ENCODE data around the gene KCNIP3.

Gene KCNIP3

GRCh38 chr2:95285542-95285932 lies 11.6 kb upstream of the KCNIP3 start:
- Histone ChIP-seq H2BK12ac (ENCODE audit: low read length) (no peak overlapping the region), H4K91ac (ENCODE audit: low read depth, low read length, poor library complexity) (no peak overlapping the region), H3K9ac (ENCODE audit: low read depth, low read length, poor library complexity) (no peak overlapping the region), H3K27me3 (ENCODE audit: control insufficient read depth in 3 of 3, insufficient read depth in 3 of 3, low read depth in 1 of 3, low read length in 3 of 3) (no peaks in the 10 kb centered on the region), H2AFZ (ENCODE audit: low read length) (no peak overlapping the region), H2BK5ac (ENCODE audit: low read length) (no peak overlapping the region), H3K4me1 (ENCODE audit: control insufficient read depth in 2 of 2, insufficient read depth in 1 of 2, low read depth in 1 of 2, low read length in 2 of 2) (peaks cover 0 to 5% of the 10 kb centered on the region in 2 donors), H3K9me3 (replicated peaks in 1 of 2; ENCODE audit: control insufficient read depth in 2 of 2, insufficient read depth in 1 of 2, low read depth in 1 of 2, low read length in 2 of 2) (peaks cover 0 to 1% of the 10 kb centered on the region in 2 donors), H2BK15ac (ENCODE audit: low read length) (no peak overlapping the region), H3K18ac (ENCODE audit: low read length) (no peak overlapping the region), H3K36me3 (replicated peaks in 1 of 2; ENCODE audit: control insufficient read depth in 2 of 2, insufficient read depth in 2 of 2, low read length in 2 of 2) (no peaks in the 10 kb centered on the region), H4K8ac (ENCODE audit: low read depth, low read length) (no peak overlapping the region), H3K23ac (ENCODE audit: low read depth, low read length, poor library complexity) (peak overlapping the region; percentile 17), H2AK5ac (ENCODE audit: low read depth, low read length) (no peak overlapping the region), H3K79me1 (ENCODE audit: low read depth, low read length) (no peaks in the 10 kb centered on the region), H3K4me2 (ENCODE audit: insufficient read depth, low read length, poor library complexity, severe bottlenecking) (no peak overlapping the region), H3K4me3 (ENCODE audit: low read length in 2 of 2) (no peak overlapping the region), H3K27ac (replicated peaks; ENCODE audit: low read length) (no peak overlapping the region), H2BK120ac (ENCODE audit: low read depth, low read length) (no peak overlapping the region), H3K14ac (ENCODE audit: low read length) (no peak overlapping the region), H3K4ac (ENCODE audit: low read length) (no peak overlapping the region)
- DNase-seq (ENCODE audit: low spot score) = no peak
- no CpG with 5 or more reads among the region's 4 CpGs for WGBS, 2 donors (ENCODE audit: extremely low coverage in 2 of 2, insufficient read length in 2 of 2, insufficient replicate concordance in 1 of 2)

DNA sequence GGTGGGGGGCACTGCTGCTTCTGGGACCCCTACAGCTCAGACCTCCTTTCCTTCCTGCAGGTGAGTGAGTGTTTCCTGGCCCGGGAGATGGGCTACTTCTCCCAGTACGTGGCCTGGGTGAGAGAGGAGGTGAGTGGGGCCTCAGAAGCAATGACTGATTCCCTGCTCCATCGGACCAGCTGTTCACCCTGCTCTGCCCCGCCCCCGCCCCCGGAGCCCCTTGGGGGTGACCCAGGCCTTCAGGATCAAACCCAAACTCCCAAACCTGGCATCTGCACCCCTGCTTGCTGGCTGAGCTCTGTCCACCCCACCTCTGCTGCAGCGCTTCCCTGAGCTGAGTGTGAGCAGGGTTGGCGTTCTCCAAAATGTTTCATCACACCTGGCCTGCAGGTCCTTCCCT lies 9.8 kb upstream of the KCNIP3 start:
- Histone ChIP-seq H2AK5ac (ENCODE audit: low read depth, low read length) (no peak overlapping the region), H3K79me1 (ENCODE audit: low read depth, low read length) (no peaks in the 10 kb centered on the region), H3K23ac (ENCODE audit: low read depth, low read length, poor library complexity) (peak overlapping the region; percentile 9), H3K27ac (replicated peaks; ENCODE audit: low read length) (no peak overlapping the region), H3K4me1 (ENCODE audit: control insufficient read depth in 2 of 2, insufficient read depth in 1 of 2, low read depth in 1 of 2, low read length in 2 of 2) (peaks cover 0 to 5% of the 10 kb centered on the region in 2 donors), H2AFZ (ENCODE audit: low read length) (no peak overlapping the region), H3K4me2 (ENCODE audit: insufficient read depth, low read length, poor library complexity, severe bottlenecking) (no peak overlapping the region), H3K27me3 (ENCODE audit: control insufficient read depth in 3 of 3, insufficient read depth in 3 of 3, low read depth in 1 of 3, low read length in 3 of 3) (no peaks in the 10 kb centered on the region), H3K9ac (ENCODE audit: low read depth, low read length, poor library complexity) (no peak overlapping the region), H4K8ac (ENCODE audit: low read depth, low read length) (no peak overlapping the region), H2BK15ac (ENCODE audit: low read length) (no peak overlapping the region), H2BK12ac (ENCODE audit: low read length) (no peak overlapping the region), H3K18ac (ENCODE audit: low read length) (peak overlapping the region; percentile 53), H2BK5ac (ENCODE audit: low read length) (no peak overlapping the region), H2BK120ac (ENCODE audit: low read depth, low read length) (no peak overlapping the region), H3K4ac (ENCODE audit: low read length) (no peak overlapping the region), H3K4me3 (ENCODE audit: low read length in 2 of 2) (no peak overlapping the region), H3K36me3 (replicated peaks in 1 of 2; ENCODE audit: control insufficient read depth in 2 of 2, insufficient read depth in 2 of 2, low read length in 2 of 2) (no peaks in the 10 kb centered on the region), H3K9me3 (replicated peaks in 1 of 2; ENCODE audit: control insufficient read depth in 2 of 2, insufficient read depth in 1 of 2, low read depth in 1 of 2, low read length in 2 of 2) (peaks cover 4% of the 10 kb centered on the region in 2 donors), H3K14ac (ENCODE audit: low read length) (peak overlapping the region; percentile 40), H4K91ac (ENCODE audit: low read depth, low read length, poor library complexity) (no peak overlapping the region)
- DNase-seq (ENCODE audit: low spot score) = no peak
- WGBS, 2 donors (ENCODE audit: extremely low coverage in 2 of 2, insufficient read length in 2 of 2, insufficient replicate concordance in 1 of 2) = no CpG with 5 or more reads among the region's 8 CpGs

- H3K27ac ChIP-seq (replicated peaks; ENCODE audit: low read length) = no peak overlapping the region
- no peaks in the 10 kb centered on the region for H3K79me1 ChIP-seq (ENCODE audit: low read depth, low read length)
- H2BK120ac ChIP-seq (ENCODE audit: low read depth, low read length) = no peak overlapping the region
- H3K9ac ChIP-seq (ENCODE audit: low read depth, low read length, poor library complexity) = no peak overlapping the region
- no peak overlapping the region for H3K4me3 ChIP-seq (ENCODE audit: low read length in 2 of 2)
- H3K18ac ChIP-seq (ENCODE audit: low read length) = no peak overlapping the region
- no peaks in the 10 kb centered on the region for H3K27me3 ChIP-seq (ENCODE audit: control insufficient read depth in 3 of 3, insufficient read depth in 3 of 3, low read depth in 1 of 3, low read length in 3 of 3)
- WGBS, 2 donors (ENCODE audit: extremely low coverage in 2 of 2, insufficient read length in 2 of 2, insufficient replicate concordance in 1 of 2) = no CpG with 5 or more reads among the region's 5 CpGs
- no peak overlapping the region for H2BK5ac ChIP-seq (ENCODE audit: low read length)
- H3K4ac ChIP-seq (ENCODE audit: low read length) = no peak overlapping the region
- peaks cover 4 to 6% of the 10 kb centered on the region in 2 donors for H3K9me3 ChIP-seq (replicated peaks in 1 of 2; ENCODE audit: control insufficient read depth in 2 of 2, insufficient read depth in 1 of 2, low read depth in 1 of 2, low read length in 2 of 2)
- no peak overlapping the region for H3K14ac ChIP-seq (ENCODE audit: low read length)
- no peak overlapping the region for H4K91ac ChIP-seq (ENCODE audit: low read depth, low read length, poor library complexity)
- H2BK12ac ChIP-seq (ENCODE audit: low read length) = peak overlapping the region; percentile 7
- H3K36me3 ChIP-seq (replicated peaks in 1 of 2; ENCODE audit: control insufficient read depth in 2 of 2, insufficient read depth in 2 of 2, low read length in 2 of 2) = no peaks in the 10 kb centered on the region
- no peak overlapping the region for H4K8ac ChIP-seq (ENCODE audit: low read depth, low read length)
- H2BK15ac ChIP-seq (ENCODE audit: low read length) = no peak overlapping the region
- H3K23ac ChIP-seq (ENCODE audit: low read depth, low read length, poor library complexity) = no peak overlapping the region
- no peak overlapping the region for H2AK5ac ChIP-seq (ENCODE audit: low read depth, low read length)
- no peak overlapping the region for H3K4me2 ChIP-seq (ENCODE audit: insufficient read depth, low read length, poor library complexity, severe bottlenecking)
- no peak for DNase-seq (ENCODE audit: low spot score)
- H3K4me1 ChIP-seq (ENCODE audit: control insufficient read depth in 2 of 2, insufficient read depth in 1 of 2, low read depth in 1 of 2, low read length in 2 of 2) = peaks cover 0 to 5% of the 10 kb centered on the region in 2 donors
- no peak overlapping the region for H2AFZ ChIP-seq (ENCODE audit: low read length)
These were observed 9.3 kb upstream of the KCNIP3 start for GRCh38 chr2:95287806-95288205.

DNA sequence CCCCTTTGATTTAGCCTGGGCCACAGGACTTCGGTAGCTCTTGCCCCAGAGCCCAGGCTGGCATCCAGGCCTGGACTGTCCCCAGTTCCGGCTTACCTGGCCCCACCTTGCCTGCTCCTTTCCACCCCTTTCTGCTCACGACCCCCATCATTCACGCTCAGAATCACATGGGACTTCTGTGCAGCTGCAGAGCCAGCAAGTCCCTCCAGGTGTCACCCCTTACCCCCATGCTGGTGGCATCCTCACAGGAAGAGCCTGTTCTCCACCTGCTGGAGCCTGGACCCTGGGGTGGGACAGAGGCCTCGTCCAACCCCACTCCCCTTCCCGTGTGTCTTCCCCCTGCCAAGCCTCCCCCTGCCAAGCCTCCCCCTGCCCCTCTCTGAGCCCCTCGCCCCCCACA lies 7.9 kb upstream of the KCNIP3 start:
- no peak overlapping the region for H3K4me2 ChIP-seq (ENCODE audit: insufficient read depth, low read length, poor library complexity, severe bottlenecking)
- peak overlapping the region; percentile 2 for H2AK5ac ChIP-seq (ENCODE audit: low read depth, low read length)
- no peaks in the 10 kb centered on the region for H3K79me1 ChIP-seq (ENCODE audit: low read depth, low read length)
- H3K23ac ChIP-seq (ENCODE audit: low read depth, low read length, poor library complexity) = no peak overlapping the region
- peak overlapping the region; percentile 80 for H3K18ac ChIP-seq (ENCODE audit: low read length)
- H3K9me3 ChIP-seq (replicated peaks in 1 of 2; ENCODE audit: control insufficient read depth in 2 of 2, insufficient read depth in 1 of 2, low read depth in 1 of 2, low read length in 2 of 2) = peaks cover 4 to 10% of the 10 kb centered on the region in 2 donors
- no peak overlapping the region for H4K8ac ChIP-seq (ENCODE audit: low read depth, low read length)
- H3K9ac ChIP-seq (ENCODE audit: low read depth, low read length, poor library complexity) = no peak overlapping the region
- H3K14ac ChIP-seq (ENCODE audit: low read length) = peak overlapping the region; percentile 72
- H2BK15ac ChIP-seq (ENCODE audit: low read length) = no peak overlapping the region
- DNase-seq (ENCODE audit: low spot score) = no peak
- no peak overlapping the region for H3K4me3 ChIP-seq (ENCODE audit: low read length in 2 of 2)
- H3K27ac ChIP-seq (replicated peaks; ENCODE audit: low read length) = no peak overlapping the region
- H3K36me3 ChIP-seq (replicated peaks in 1 of 2; ENCODE audit: control insufficient read depth in 2 of 2, insufficient read depth in 2 of 2, low read length in 2 of 2) = no peaks in the 10 kb centered on the region
- WGBS, 2 donors (ENCODE audit: extremely low coverage in 2 of 2, insufficient read length in 2 of 2, insufficient replicate concordance in 1 of 2) = no CpG with 5 or more reads among the region's 7 CpGs
- no peak overlapping the region for H4K91ac ChIP-seq (ENCODE audit: low read depth, low read length, poor library complexity)
- H3K4ac ChIP-seq (ENCODE audit: low read length) = no peak overlapping the region
- peaks cover 0 to 5% of the 10 kb centered on the region in 2 donors for H3K4me1 ChIP-seq (ENCODE audit: control insufficient read depth in 2 of 2, insufficient read depth in 1 of 2, low read depth in 1 of 2, low read length in 2 of 2)
- no peak overlapping the region for H2AFZ ChIP-seq (ENCODE audit: low read length)
- H2BK120ac ChIP-seq (ENCODE audit: low read depth, low read length) = no peak overlapping the region
- no peak overlapping the region for H2BK12ac ChIP-seq (ENCODE audit: low read length)
- no peaks in the 10 kb centered on the region for H3K27me3 ChIP-seq (ENCODE audit: control insufficient read depth in 3 of 3, insufficient read depth in 3 of 3, low read depth in 1 of 3, low read length in 3 of 3)
- no peak overlapping the region for H2BK5ac ChIP-seq (ENCODE audit: low read length)

Data from neuronal stem cell (in vitro differentiated cells).